Measurements from ENCODE around the gene RAB1B. TPM values are rescaled to one million over a fixed set of nuclear protein-coding genes. Genes with fewer than 3 reads are reported as not detected.

RAB1B gene
- total RNA-seq, 1 donor from 2014 or later, result 115 TPM

- CTCF ChIA-PET, result interaction anchor here (1.0 to 2.4 kb wide), 2 partner anchors 11 to 15 kb away, joined by 6 to 14 read pairs; no protein-coding TSS in a partner anchor
- intact Hi-C loops (cut with micrococcal nuclease), result loop anchor here (1.0 to 5.0 kb wide), 4 partner anchors 45 to 1540 kb away; partner anchors contain the start of genes KAT5 and PC
- no peak for TF ChIP-seq CTCF (IDR thresholded peaks at IDR 0.05)
- ATAC-seq (ENCODE audit: low read depth) (no peak), DNase-seq (no peak)
- no peaks in the 10 kb centered on the region for H3K9me3 Mint-ChIP-seq
- H3K4me3 Mint-ChIP-seq, result peak overlapping the region; percentile 90
- no peaks in the 10 kb centered on the region for H3K27me3 Mint-ChIP-seq
- POLR2A ChIA-PET, result interaction anchor here (0.8 to 3.8 kb wide), 16 partner anchors 14 to 475 kb away, joined by 3 to 50 read pairs (median 6); partner anchors contain the start of genes BANF1, CCDC85B, CFL1 and EIF1AD
- H3K27ac Mint-ChIP-seq, result peak overlapping the region; percentile 97
- peaks cover 53% of the 10 kb centered on the region for H3K36me3 Mint-ChIP-seq (ENCODE audit: low read depth)
- H3K4me1 Mint-ChIP-seq, result peaks cover 32% of the 10 kb centered on the region
Measured at GRCh38 chr11:66267039-66267378, 1.4 kb upstream of the RAB1B start.

GRCh38 chr11:66267379-66268243 is 828 bp upstream of the RAB1B start:
- Mint-ChIP-seq H3K4me1 (peaks cover 32% of the 10 kb centered on the region), H3K36me3 (ENCODE audit: low read depth) (peaks cover 53% of the 10 kb centered on the region), H3K27me3 (no peaks in the 10 kb centered on the region), H3K4me3 (peak overlapping the region; percentile 90), H3K27ac (peak overlapping the region; percentile 97), H3K9me3 (no peaks in the 10 kb centered on the region)
- ATAC-seq (ENCODE audit: low read depth) (peak; percentile 66), DNase-seq (peak; percentile 81)
- no peak for TF ChIP-seq CTCF (IDR thresholded peaks at IDR 0.05)
- intact Hi-C loops (cut with micrococcal nuclease), result loop anchor here (1.0 to 5.0 kb wide), 11 partner anchors 11 to 1540 kb away; partner anchors contain the start of genes CFL1, CNIH2, FIBP and KAT5
- ChIA-PET POLR2A (interaction anchor here (0.6 to 3.8 kb wide), 29 partner anchors 10 to 1950 kb away, joined by 3 to 50 read pairs (median 5); partner anchors contain the start of genes BANF1, BRMS1, CCDC85B and CFL1), CTCF (interaction anchor here (0.7 to 2.4 kb wide), 3 partner anchors 11 to 951 kb away, joined by 3 to 14 read pairs (median 6); no protein-coding TSS in a partner anchor)

GRCh38 chr11:66268952-66269905 is 790 bp downstream of the RAB1B start:
- POLR2A ChIA-PET, result interaction anchor here (0.6 to 3.8 kb wide), 7 partner anchors 8 to 217 kb away, joined by 4 to 50 read pairs (median 9); partner anchors contain the start of genes CNIH2, SF3B2, TMEM151A and YIF1A
- CTCF ChIA-PET, result interaction anchor here (2.4 kb wide), 1 partner anchor 12 kb away, joined by 14 read pairs; no protein-coding TSS in a partner anchor
- peak overlapping the region; percentile 90 for H3K4me3 Mint-ChIP-seq
- H3K27me3 Mint-ChIP-seq, result no peaks in the 10 kb centered on the region
- H3K36me3 Mint-ChIP-seq (ENCODE audit: low read depth), result peaks cover 54% of the 10 kb centered on the region
- no peak for DNase-seq
- ATAC-seq (ENCODE audit: low read depth), result no peak
- intact Hi-C loops (cut with micrococcal nuclease), result loop anchor here (1.0 to 5.0 kb wide), 10 partner anchors 9 to 1538 kb away; partner anchors contain the start of genes CFL1, CNIH2, FIBP and KAT5
- TF ChIP-seq CTCF (IDR thresholded peaks at IDR 0.05), result no peak
- H3K9me3 Mint-ChIP-seq, result no peaks in the 10 kb centered on the region
- H3K27ac Mint-ChIP-seq, result peak overlapping the region; percentile 97
- peaks cover 32% of the 10 kb centered on the region for H3K4me1 Mint-ChIP-seq

GRCh38 chr11:66271816-66272215 is 3.4 kb downstream of the RAB1B start:
- no peaks in the 10 kb centered on the region for H3K27me3 Mint-ChIP-seq
- intact Hi-C loops (cut with micrococcal nuclease), result no loop called here
- no peak for TF ChIP-seq CTCF (IDR thresholded peaks at IDR 0.05)
- peaks cover 67% of the 10 kb centered on the region for H3K36me3 Mint-ChIP-seq (ENCODE audit: low read depth)
- peak overlapping the region; percentile 7 for H3K27ac Mint-ChIP-seq
- H3K4me3 Mint-ChIP-seq, result no peak overlapping the region
- no peaks in the 10 kb centered on the region for H3K9me3 Mint-ChIP-seq
- ATAC-seq (ENCODE audit: low read depth) (no peak), DNase-seq (no peak)
- ChIA-PET POLR2A (interaction anchor here (0.6 to 0.9 kb wide), 2 partner anchors 12 to 17 kb away, joined by 3 to 4 read pairs; partner anchors contain the start of gene YIF1A), CTCF (no interaction called here)
- H3K4me1 Mint-ChIP-seq, result peaks cover 31% of the 10 kb centered on the region

Measured in activated B cell treated with CpG ODN at 0.5 μM for 24 hours (primary cell).